GM20000 (cell line): ENCODE measurements around the gene TP53TG5.
A peak's percentile ranks its signal among the peaks of the same experiment; 100 is the strongest.

Source experiments
- DNase-seq: peaks from one replicate; pipeline ENCODE4 v3.0.0; 2012; ENCODE audit warnings: low spot score
- CTCF ChIP-seq: IDR thresholded peaks from 2 replicates; pipeline ENCODE4 v1.5.1; 2012; ENCODE audit warnings: mild to moderate bottlenecking, control low read depth; ENCODE audit errors: extremely low read depth, missing control alignments

The TP53TG5 gene

GRCh38 chr20:45347936-45348778 is 30.0 kb downstream of the TP53TG5 start, which contains the start of gene SDC4:
Gene SDC4, minus strand, starts transcription at chr20:45348424. Its CDS starts 40 bp downstream, at chr20:45348384.
- DNase-seq, result no peak
- TF ChIP-seq CTCF, result no peak

- DNase-seq, result peak; percentile 40
- TF ChIP-seq CTCF, result no peak
These were observed 30.7 kb downstream of the TP53TG5 start for GRCh38 chr20:45347297-45347935.

- no peak for DNase-seq
- TF ChIP-seq CTCF, result no peak
These were observed 31.3 kb downstream of the TP53TG5 start for GRCh38 chr20:45346851-45347250.

GRCh38 chr20:45346291-45346718 is 31.8 kb downstream of the TP53TG5 start:
- TF ChIP-seq CTCF, result no peak
- no peak for DNase-seq

GRCh38 chr20:45345104-45345936 is 32.8 kb downstream of the TP53TG5 start:
- DNase-seq, result no peak
- no peak for TF ChIP-seq CTCF

GRCh38 chr20:45344168-45344860 is 33.8 kb downstream of the TP53TG5 start:
- DNase-seq, result no peak
- TF ChIP-seq CTCF, result no peak
